HepG2 (cell line): ENCODE measurements around the gene ZNF814. TPM values are rescaled to one million over a fixed set of nuclear protein-coding genes. Genes with fewer than 3 reads are reported as not detected.

ENCODE experiments used
- ATAC-seq: fragments of 200-7000 bp; cut with Tn5 transposase; 3 replicates; pipeline ENCODE4 v1.9.1; 2020; ENCODE audit warnings: mild to moderate bottlenecking, moderate library complexity
- BruUV-seq: library from RNA; stranded (reverse); fragments of 400-500 nt; replicated peaks from 2 replicates; lab custom pipeline; 2021; lab: Mats Ljungman, UMichigan
- CTCF ChIA-PET: fragments of 300-600 bp; formaldehyde crosslinking; extraction: SDS; loops from one replicate; lab custom pipeline; 2021; ENCODE audit warnings: low total read pairs, inconsistent platforms, low intra/inter-chr PET ratio; lab: Yijun Ruan, JAX
- POLR2A ChIA-PET: fragments of 350-600 bp; sonication (Branson Sonifier 250); formaldehyde crosslinking; loops from one replicate; lab custom pipeline; 2020; ENCODE audit warnings: antibody characterized with exemption, inconsistent platforms; lab: Yijun Ruan, JAX
- DNase-seq: peaks from one replicate; pipeline ENCODE4 v3.0.0-alpha.2; 2015; ENCODE audit warnings: low spot score
- FAIRE-seq: peaks from 3 replicates; lab custom pipeline; 2011; peaks lifted over from hg19 to GRCh38; lab: Jason Lieb, UNC
- H2AFZ ChIP-seq: one replicate; pipeline ENCODE4 v1.6.1; 2011; ENCODE audit warnings: low read length, inconsistent platforms
- H3K27ac ChIP-seq: fragments of 300-600 bp; 3 replicates; pipeline ENCODE4 v1.8.0; 2011; ENCODE audit warnings: mixed run types, mild to moderate bottlenecking, mixed read lengths, low read length, inconsistent platforms; ENCODE audit not compliant: insufficient read depth; ENCODE audit errors: extremely low read length
- H3K27me3 ChIP-seq, 2 experiments: fragments of 200-600 bp in 1 of 2; 2 replicates in 1 of 2; 3 replicates in 1 of 2; pipeline versions ENCODE4 v1.6.0 to v1.8.0; 2011; ENCODE audit warnings: low read length in 2 of 2, mild to moderate bottlenecking in 2 of 2, moderate library complexity in 2 of 2, inconsistent platforms in 1 of 2; ENCODE audit not compliant: insufficient read depth in 2 of 2, control insufficient read depth in 1 of 2
- H3K36me3 ChIP-seq, 2 experiments: fragments of 200-600 bp in 1 of 2; replicated peaks in 1 of 2; 2 replicates in 1 of 2; 3 replicates in 1 of 2; pipeline versions ENCODE4 v1.5.1 to v1.8.0; 2011; ENCODE audit warnings: low read length in 2 of 2, inconsistent platforms in 1 of 2; ENCODE audit not compliant: insufficient read depth in 2 of 2, control insufficient read depth in 1 of 2
- H3K4me1 ChIP-seq: 2 replicates; pipeline ENCODE4 v1.5.1; 2012; ENCODE audit warnings: low read length, inconsistent platforms; ENCODE audit not compliant: insufficient read depth
- H3K4me2 ChIP-seq: 2 replicates; pipeline ENCODE4 v1.6.0; 2011; ENCODE audit warnings: low read depth, low read length, inconsistent platforms
- H3K4me3 ChIP-seq, 3 experiments: fragments of 200-600 bp in 1 of 3; sonication (generic), shearing (Covaris generic) in 1 of 3; replicated peaks in 1 of 3; 2 replicates each; pipeline ENCODE4 v1.5.1; 2011 to 2016; ENCODE audit warnings: low read length in 3 of 3, inconsistent platforms in 2 of 3, low read depth in 2 of 3, mild to moderate bottlenecking in 2 of 3, control low read depth in 1 of 3, mixed read lengths in 1 of 3; ENCODE audit not compliant: insufficient read depth in 1 of 3
- H3K79me2 ChIP-seq: one replicate; pipeline ENCODE4 v1.6.1; 2011; ENCODE audit warnings: low read length, inconsistent platforms; ENCODE audit not compliant: insufficient read depth
- H3K9ac ChIP-seq: 2 replicates; pipeline ENCODE4 v1.6.0; 2011; ENCODE audit warnings: mild to moderate bottlenecking, low read depth, low read length, inconsistent platforms; ENCODE audit not compliant: insufficient read depth
- H3K9me3 ChIP-seq: 2 replicates; pipeline ENCODE4 v1.5.1; 2012; ENCODE audit warnings: mild to moderate bottlenecking, low read length
- H4K20me1 ChIP-seq: 2 replicates; pipeline ENCODE4 v1.6.0; 2011; ENCODE audit warnings: inconsistent platforms, mild to moderate bottlenecking, low read length, moderate library complexity; ENCODE audit not compliant: insufficient read depth
- CEBPG ChIP-seq: IDR thresholded peaks from 2 replicates; pipeline ENCODE4 v1.6.1; 2016
- EP300 ChIP-seq, 3 experiments: sonication (generic) in 1 of 3; formaldehyde crosslinking in 1 of 3; IDR thresholded peaks; 2 replicates each; pipeline versions ENCODE4 v1.5.1 to v1.6.1; 2011 to 2020; ENCODE audit warnings: low read depth in 2 of 3, low read length in 2 of 3, borderline replicate concordance in 1 of 3, improper control_type of control experiment in 1 of 3, mild to moderate bottlenecking in 1 of 3, missing genetic modification reagents in 1 of 3, moderate library complexity in 1 of 3
- FOXA1 ChIP-seq, 2 experiments: fragments of 450-650 bp in 1 of 2; sonication (generic) in 1 of 2; formaldehyde crosslinking in 1 of 2; IDR thresholded peaks; 2 replicates each; pipeline versions ENCODE4 v1.4.0 to v1.6.1; 2016 to 2020; ENCODE audit warnings: missing genetic modification reagents in 1 of 2
- GATAD2A ChIP-seq: IDR thresholded peaks from 2 replicates; pipeline ENCODE4 v1.6.1; 2016
- HNF4A ChIP-seq: sonication (generic); formaldehyde crosslinking; IDR thresholded peaks from 2 replicates; pipeline ENCODE4 v1.4.0; 2020; ENCODE audit warnings: missing genetic modification reagents
- SAP130 ChIP-seq: IDR thresholded peaks from 2 replicates; pipeline ENCODE4 v1.6.1; 2016; ENCODE audit warnings: low read depth
- SRF ChIP-seq: IDR thresholded peaks from 2 replicates; pipeline ENCODE4 v1.6.1; 2011; ENCODE audit warnings: mild to moderate bottlenecking, low read depth, low read length, moderate library complexity
- TCF7 ChIP-seq: sonication (generic); IDR thresholded peaks from 2 replicates; pipeline ENCODE4 v1.6.1; 2016; ENCODE audit warnings: antibody characterized with exemption, low read depth
- THAP11 ChIP-seq: IDR thresholded peaks from 2 replicates; pipeline ENCODE4 v1.6.1; 2016; ENCODE audit warnings: missing biosample characterization, missing genetic modification reagents
- ZC3H4 ChIP-seq: sonication (generic); formaldehyde crosslinking; IDR thresholded peaks from 2 replicates; pipeline ENCODE4 v1.4.0; 2020; ENCODE audit warnings: missing genetic modification reagents, borderline replicate concordance
- WGBS: methylation state at CpG from one replicate; pipeline ENCODE4 v1.1.6; 2017; ENCODE audit warnings: low lambda C conversion rate; 5-methylcytosine and 5-hydroxymethylcytosine counted together
- in situ Hi-C: cut with HindIII; loops from 2 replicates; pipeline ENCODE4 v1.10.0; 2017; ENCODE audit warnings: low pct_unique_long_range_greater_than_20kb; ENCODE audit not compliant: extremely low pct_ligation_motif_present
- intact Hi-C: fragments of 100-400 bp; cut with micrococcal nuclease; formaldehyde crosslinking; loops from one replicate; pipeline ENCODE4 v1.10.0; 2022; ENCODE audit not compliant: unreplicated experiment
- polyA plus RNA-seq, 8 experiments: library from polyadenylated mRNA; depleted of rRNA in 3 of 8; stranded (reverse) in 7 of 8; unstranded in 1 of 8; fragments of >200 nt; fragmentation: Illumina TruSeq in 4 of 8; extraction: Trizol in 4 of 8; gene quantifications; 2 replicates each; pipeline versions ENCODE4 v1.2.1 to v1.2.3, GENCODE V29; 2011 to 2016; ENCODE audit warnings: low read depth in 4 of 8, missing spikeins in 1 of 8, mixed read lengths in 1 of 8; ENCODE audit not compliant: insufficient read depth in 1 of 8
- total RNA-seq, 5 experiments: library from RNA; depleted of rRNA; stranded (reverse); fragments of >200 nt; fragmentation: Illumina TruSeq; extraction: Trizol; gene quantifications; 2 replicates each; pipeline ENCODE4 v1.2.3, GENCODE V29; 2016; ENCODE audit warnings: low read depth in 1 of 5
- TF ChIP-seq, protein P1 (sequence below): sonication (generic); formaldehyde crosslinking; IDR thresholded peaks from 2 replicates; pipeline ENCODE4 v1.4.0; 2020; ENCODE audit warnings: mild to moderate bottlenecking, missing genetic modification reagents

Gene ZNF814
- total and polyA plus RNA-seq, 2 of the 13 experiments (the other 11 are each of a cell fraction or from before 2014, with no cell fraction given) = 2.5 to 3.4 TPM

DNA sequence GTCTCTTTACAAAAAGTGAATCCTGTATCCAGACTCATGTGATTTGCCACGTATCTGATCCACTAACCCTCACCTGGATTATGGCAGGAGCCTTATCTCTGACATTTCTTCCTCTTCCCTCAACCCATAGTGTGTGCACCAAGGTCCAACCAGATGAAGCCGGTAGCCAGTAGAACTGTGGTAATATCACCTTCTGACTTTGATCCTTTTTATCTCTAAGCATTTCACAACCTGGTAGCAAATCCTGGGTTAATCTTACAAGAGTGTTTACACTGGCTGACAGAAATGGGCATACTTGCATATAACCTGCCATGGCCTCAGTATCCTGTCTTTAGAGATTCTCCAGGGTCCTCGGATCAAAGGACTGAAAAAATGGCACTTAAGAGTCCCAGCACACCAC lies 25.7 kb upstream of the ZNF814 start:
- BruUV-seq = no TSS peak
- peaks cover 3 to 11% of the 10 kb centered on the region in 2 experiments; a peak in 3 of 5 replicates for H3K36me3 ChIP-seq
- in situ Hi-C loops = loop anchor here (10.0 kb wide), 1 partner anchor 240 kb away; the partner anchor contains the start of gene ZNF329
- no peak overlapping the region for H2AFZ ChIP-seq
- peaks cover 21% of the 10 kb centered on the region for H3K4me1 ChIP-seq
- H3K27ac ChIP-seq = peak overlapping the region; percentile 17
- peak; percentile 70 for FAIRE-seq
- peak; percentile 13; the same call in 2 of the 3 replicates for ATAC-seq
- no peaks in the 10 kb centered on the region for H3K9me3 ChIP-seq
- H3K9ac ChIP-seq = no peak overlapping the region
- intact Hi-C loops = no loop called here
- TF ChIP-seq FOXA1 (IDR thresholded peaks at IDR 0.05) = no peak
- 0 out of 2 replicates have a peak, but pooled peaks have one; percentile 40 for TF ChIP-seq FOXA1 (CRISPR knock-in tag; IDR thresholded peaks at IDR 0.05)
- TF ChIP-seq EP300 (IDR thresholded peaks at IDR 0.05; ENCODE audit: low read depth in 2 of 2, low read length in 2 of 2) = peak in 1 of 2 experiments; percentile 55; a peak in 1 of 4 replicates
- TF ChIP-seq EP300 (CRISPR knock-in tag; IDR thresholded peaks at IDR 0.05; ENCODE audit: borderline replicate concordance) = no peak
- peak; percentile 54; the same call in 1 of the 2 replicates for TF ChIP-seq THAP11 (CRISPR knock-in tag)
- TF ChIP-seq CEBPG (CRISPR knock-in tag) = 0 out of 2 replicates have a peak, but pooled peaks have one; percentile 13
- peak; percentile 54; the same call in 1 of the 2 replicates for TF ChIP-seq HNF4A (CRISPR knock-in tag)
- peak; percentile 45; the same call in 1 of the 2 replicates for TF ChIP-seq GATAD2A (CRISPR knock-in tag)
- TF ChIP-seq TCF7 = 0 out of 2 replicates have a peak, but pooled peaks have one; percentile 33
- peak; percentile 40; the same call in 1 of the 2 replicates for TF ChIP-seq SAP130 (CRISPR knock-in tag)
- TF ChIP-seq, protein P1, sequence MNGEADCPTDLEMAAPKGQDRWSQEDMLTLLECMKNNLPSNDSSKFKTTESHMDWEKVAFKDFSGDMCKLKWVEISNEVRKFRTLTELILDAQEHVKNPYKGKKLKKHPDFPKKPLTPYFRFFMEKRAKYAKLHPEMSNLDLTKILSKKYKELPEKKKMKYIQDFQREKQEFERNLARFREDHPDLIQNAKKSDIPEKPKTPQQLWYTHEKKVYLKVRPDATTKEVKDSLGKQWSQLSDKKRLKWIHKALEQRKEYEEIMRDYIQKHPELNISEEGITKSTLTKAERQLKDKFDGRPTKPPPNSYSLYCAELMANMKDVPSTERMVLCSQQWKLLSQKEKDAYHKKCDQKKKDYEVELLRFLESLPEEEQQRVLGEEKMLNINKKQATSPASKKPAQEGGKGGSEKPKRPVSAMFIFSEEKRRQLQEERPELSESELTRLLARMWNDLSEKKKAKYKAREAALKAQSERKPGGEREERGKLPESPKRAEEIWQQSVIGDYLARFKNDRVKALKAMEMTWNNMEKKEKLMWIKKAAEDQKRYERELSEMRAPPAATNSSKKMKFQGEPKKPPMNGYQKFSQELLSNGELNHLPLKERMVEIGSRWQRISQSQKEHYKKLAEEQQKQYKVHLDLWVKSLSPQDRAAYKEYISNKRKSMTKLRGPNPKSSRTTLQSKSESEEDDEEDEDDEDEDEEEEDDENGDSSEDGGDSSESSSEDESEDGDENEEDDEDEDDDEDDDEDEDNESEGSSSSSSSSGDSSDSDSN (CRISPR knock-in tag) = no peak
- TF ChIP-seq ZC3H4 (CRISPR knock-in tag) = no peak
- peak; percentile 41; the same call in 1 of the 2 replicates for TF ChIP-seq SRF
- peak; percentile 13 for DNase-seq
- CTCF ChIA-PET = no interaction called here
- H3K4me2 ChIP-seq = peak overlapping the region; percentile 75
- no peaks in the 10 kb centered on the region for H3K27me3 ChIP-seq
- H4K20me1 ChIP-seq = no peaks in the 10 kb centered on the region
- H3K79me2 ChIP-seq = peaks cover 21% of the 10 kb centered on the region
- H3K4me3 ChIP-seq = 0 out of 6 replicates have a peak overlapping the region, but pooled peaks of 1 of the 3 experiments have one; percentile 86
- WGBS = 40% methylated on average over 2 of the region's 3 CpGs
- POLR2A ChIA-PET = no interaction called here
